ENCODE measurements around the gene PEAK1. TPM values are rescaled to one million over a fixed set of nuclear protein-coding genes. Genes with fewer than 3 reads are reported as not detected.
A peak's percentile ranks its signal among the peaks of the same experiment; 100 is the strongest.

PEAK1 gene
- total RNA-seq, 1 donor from 2014 or later = 58.0 TPM

DNA sequence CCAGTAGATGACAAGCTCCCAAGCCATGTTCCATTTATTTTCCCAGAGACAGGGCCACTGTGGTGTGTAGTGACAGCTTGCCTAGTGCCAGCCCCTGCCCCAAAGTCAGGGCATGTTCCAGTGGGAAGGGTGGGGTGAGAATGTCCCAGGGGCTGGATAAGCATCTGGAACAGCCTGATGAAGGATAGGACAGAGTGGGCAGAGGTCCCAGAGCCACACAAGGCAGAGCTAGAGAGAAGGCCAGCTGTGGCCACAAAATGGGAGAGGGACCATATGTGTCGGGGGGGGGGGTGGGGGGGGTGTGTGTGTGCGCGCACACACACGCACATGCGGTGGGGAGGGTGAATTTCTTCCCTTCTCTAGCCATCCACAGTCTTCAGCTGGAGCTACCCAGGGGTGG lies 322.0 kb downstream of the PEAK1 start:
- no peak for DNase-seq (ENCODE audit: low read depth)

DNA sequence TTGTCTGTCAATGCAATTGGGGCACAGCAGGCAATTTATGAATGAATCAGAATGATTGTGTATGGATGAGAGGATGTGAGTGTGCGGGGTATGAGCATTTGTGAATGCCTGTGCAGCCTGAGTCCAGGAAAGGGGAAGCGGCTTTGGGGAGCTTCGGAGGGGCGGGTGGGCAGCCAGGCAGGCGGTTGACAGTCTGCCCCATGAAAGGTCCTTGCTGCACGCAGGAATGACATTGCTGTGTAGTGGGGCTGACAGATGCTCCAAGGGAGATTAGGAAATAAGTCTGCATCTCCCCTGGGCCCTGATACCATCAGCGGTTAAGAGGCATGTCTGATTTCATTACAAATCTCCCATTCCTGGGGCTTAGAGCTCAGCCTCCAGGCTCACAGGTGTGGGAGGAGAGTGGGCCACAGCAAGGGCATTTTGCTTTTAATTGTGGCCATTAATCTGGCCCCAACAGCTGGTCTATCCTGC lies 322.6 kb downstream of the PEAK1 start:
- no peak for DNase-seq (ENCODE audit: low read depth)

DNA sequence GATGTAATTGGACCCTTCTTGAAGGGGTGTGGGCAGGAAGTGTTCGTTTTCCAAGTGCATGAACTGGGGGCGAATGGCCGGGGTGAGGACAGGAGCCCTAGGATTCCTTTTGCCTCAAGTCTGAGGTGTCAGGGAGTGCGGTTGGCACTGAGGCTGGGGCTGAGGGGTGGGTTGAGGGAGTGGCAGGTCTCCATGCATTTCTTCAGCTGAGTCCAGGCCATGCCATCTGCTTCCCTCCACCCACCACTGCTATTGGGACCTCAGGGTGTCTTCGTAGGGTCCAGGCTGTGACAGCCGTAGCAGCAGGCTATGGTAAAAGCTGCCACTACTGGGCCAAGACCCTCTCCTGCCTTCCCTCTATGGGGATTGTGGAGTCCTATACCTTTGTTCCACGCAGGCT lies 323.4 kb downstream of the PEAK1 start:
- no peak for DNase-seq (ENCODE audit: low read depth)

DNA sequence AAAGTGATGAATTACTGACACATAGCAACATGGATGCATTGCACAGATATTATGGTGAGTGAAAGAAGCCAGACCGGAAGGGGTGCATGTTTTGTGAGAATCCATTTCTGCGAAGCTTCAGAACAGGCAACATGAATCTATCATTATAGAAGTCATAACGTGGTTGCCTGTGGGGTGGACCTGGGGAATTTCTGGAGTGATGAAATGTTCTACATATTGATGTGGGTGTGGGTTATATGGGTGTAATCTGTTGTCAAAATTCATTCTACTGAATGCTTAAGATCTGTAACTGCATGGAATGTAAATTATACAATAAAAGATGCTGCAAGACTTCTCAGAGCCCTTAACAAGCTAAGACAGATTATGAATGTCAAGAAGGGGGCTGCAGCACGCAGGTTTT lies 323.8 kb downstream of the PEAK1 start:
- DNase-seq (ENCODE audit: low read depth) = no peak

DNA sequence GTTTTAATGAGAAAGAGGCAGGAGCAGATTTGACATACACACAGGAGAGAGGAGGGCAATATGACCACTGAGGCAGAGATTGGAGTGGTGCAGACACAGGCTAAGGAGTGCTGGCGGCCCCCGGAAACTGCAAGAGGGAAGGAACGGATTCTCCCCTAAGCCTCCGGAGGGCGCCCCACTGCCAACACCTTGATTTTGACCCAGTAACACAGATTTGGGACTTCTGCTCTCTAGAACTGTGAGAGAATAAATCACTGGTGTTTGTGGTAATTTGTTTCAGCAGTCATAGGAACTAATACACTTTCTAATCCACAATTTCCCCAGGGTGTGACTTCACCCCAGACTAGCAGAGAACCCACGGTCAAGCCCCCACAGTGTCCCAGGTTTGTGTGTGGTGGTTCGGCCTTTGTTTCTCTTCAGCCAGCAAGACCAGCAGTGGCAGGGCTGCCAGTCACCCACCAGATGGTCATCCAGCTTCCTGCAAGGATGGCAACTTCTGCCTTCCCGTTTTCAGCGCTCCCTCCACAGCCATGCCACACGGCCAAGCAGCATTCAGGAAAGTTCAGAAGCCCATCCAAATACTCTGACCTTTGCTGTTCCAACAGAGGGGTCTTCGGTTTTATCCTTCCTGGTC lies 325.4 kb downstream of the PEAK1 start:
- DNase-seq (ENCODE audit: low read depth) = no peak

DNA sequence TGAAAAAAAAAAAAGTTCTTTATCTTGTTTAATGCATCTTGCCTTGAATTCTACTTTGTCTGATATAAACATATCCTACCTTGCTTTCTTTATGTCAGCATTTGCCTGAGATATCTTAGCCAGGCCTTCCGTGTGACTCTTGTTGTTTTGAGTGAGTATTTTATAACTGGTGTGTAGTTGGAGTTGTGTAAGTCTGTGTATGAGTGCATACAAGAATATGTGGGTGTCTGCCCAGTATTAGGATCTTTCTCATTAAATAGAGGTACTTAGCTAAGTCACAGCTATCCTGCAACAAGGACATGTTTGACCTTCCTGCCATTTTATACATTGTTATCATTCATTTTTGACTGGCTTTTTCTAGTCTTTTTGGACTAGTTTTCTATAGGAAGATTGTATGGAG lies 326.5 kb downstream of the PEAK1 start:
- DNase-seq (ENCODE audit: low read depth) = no peak

DNA sequence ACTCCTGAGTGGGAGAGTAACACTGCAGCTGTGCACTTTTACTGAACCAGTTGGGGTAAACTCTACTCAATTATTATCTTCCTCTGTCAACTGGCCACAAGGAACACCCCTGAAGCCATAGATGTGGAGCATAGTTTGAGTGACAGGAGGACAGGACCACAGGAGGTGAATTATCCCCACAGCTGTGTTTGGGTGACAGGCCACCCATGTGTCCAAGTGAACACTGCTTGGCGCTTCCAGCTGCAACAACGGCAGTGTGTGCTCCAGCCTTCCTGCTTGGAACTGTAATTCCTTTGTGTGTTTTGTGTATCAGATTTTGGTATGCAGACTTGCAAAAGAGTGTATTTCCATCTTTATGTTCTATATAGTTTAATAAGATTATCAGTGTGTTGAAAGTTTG lies 328.8 kb downstream of the PEAK1 start:
- DNase-seq (ENCODE audit: low read depth) = no peak

DNA sequence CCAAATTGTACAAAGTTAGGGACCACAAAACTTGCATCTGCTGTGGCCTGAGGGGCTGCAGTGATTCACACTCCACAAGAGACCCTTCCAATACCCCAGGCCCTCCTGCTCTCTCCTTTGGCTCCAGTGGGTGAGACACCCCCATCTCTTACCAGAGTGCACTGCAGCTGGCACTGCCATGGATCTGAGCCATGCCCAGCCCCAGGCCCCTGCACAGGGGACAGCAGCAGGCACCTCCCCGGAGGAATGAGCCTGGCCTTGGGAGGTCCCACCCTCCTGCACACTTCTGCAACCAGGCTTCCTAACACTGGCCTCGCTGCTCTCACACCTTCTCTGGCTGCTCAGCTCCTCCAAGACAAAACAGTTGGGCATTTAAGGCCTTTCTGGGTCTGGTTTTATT lies 332.7 kb downstream of the PEAK1 start:
- no peak for DNase-seq (ENCODE audit: low read depth)

DNA sequence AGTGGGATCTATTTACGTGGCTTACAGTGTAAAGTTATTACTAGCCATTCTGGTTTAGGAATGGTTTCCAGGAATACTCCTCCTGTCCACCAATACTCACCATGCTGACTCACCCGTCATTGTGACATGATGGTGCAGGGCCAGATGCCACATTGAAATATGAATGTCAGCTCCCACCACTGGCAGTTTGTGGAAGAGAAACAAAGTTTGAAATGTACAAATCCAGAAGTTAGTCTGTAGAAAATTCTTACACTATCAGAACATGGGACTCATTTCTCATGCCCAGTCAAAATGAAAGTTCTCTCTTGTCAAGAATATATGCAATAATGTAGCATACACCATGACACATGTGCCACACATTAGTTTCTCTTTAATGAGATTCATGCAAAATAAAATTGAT lies 334.6 kb downstream of the PEAK1 start:
- DNase-seq (ENCODE audit: low read depth) = no peak

DNA sequence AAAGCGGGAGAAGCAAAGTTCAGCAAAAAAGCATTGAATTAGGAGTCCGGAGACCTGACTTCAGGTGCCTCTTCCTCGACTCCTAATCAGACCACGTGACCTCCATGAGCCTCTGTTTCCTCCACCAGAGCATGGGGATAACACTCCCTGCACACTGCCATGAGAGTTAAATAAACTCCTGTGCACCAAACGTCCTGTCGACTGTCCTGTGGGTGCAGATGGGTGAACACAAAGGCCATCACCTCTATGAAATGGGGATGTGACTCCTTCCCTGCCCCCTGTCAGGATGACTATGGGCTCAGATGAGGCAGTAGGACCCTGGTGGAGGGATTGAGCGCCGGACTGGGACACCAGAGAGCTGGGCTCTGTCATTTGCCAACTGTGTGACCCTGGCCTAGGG lies 335.5 kb downstream of the PEAK1 start:
- DNase-seq (ENCODE audit: low read depth) = no peak

DNA sequence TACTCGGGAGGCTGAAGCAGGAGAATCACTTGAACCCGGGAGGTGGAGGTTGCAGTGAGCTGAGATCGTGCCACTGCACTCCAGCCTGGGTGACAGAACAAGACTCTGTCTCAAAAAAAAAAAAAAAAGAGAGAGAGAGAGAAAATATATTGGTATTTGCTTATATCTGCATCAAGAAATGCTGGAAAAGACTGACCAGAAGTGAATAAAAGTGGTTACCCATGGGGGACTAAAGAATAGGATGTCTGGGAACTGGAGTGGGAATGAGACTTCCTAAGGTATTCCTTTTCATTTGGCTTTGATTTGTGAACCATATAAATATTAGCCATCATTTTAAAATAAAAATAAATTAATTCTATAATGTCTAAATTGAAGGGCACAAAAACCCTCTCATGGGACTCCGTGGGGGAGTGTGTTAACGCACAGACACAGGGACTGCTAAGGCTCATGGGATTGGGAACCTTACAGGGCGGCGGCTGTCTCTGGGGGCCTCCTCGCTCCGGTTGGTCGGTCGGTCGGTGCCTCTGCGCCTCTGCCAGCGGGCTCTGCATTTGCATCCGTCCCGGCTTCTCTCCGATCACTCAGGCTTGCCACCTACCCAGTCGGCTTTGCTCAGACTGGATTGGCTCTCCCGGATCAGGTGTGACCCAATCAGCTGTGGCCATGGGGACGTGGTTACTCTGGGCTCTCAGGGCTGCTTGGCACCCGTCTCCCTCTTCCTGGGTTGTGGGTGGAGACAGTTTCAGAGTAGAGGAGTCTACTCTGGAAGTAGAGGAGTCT lies 336.3 kb downstream of the PEAK1 start:
- peak; percentile 78 for DNase-seq (ENCODE audit: low read depth)

DNA sequence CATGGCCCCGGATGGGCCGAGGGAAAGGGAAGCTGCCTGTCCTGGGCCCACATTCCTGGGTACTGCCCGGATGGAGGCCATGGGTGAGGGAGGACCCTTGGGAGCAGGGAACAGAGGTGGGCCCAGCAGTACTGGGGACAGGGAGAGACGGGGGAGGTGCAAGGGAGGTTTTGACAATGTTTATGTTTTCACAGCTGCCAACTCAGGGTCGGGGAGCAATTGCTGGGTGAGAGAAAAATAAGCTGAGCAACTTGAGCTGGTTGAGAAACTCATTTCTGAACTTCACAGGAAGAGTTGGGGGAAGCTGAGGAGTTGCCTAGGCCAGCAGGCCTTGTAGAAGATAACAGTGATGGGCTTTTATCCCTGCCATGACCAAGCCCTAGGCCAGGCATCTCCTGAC lies 337.9 kb downstream of the PEAK1 start:
- no peak for DNase-seq (ENCODE audit: low read depth)

DNA sequence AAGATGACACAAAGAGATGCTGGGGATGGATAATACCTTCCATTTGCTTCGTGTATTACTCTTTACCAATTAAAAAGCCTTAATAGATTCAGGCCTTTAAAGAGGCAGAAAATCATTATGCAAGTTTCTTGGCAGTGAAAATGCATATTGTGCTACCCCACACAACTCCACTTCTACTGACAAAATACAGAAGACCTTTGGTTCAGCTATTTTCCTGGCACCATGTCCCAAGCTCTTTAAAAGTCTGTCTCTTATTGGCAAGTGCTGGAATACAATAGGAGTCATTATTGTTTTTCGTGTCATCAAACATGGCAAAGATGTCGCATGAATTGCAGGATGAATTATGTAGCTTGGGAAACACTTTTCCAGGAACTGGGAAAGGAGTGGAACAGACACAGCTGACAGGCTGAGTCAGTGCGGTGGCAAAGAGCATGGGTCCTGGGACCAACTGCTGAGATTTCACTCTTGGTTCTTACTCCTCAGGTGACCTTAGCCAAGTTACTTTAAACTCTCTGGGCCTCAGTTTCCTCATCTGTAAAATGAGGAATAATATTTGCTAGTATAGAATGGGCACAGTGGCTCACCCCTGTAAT lies 343.5 kb downstream of the PEAK1 start:
- no peak for DNase-seq (ENCODE audit: low read depth)

DNA sequence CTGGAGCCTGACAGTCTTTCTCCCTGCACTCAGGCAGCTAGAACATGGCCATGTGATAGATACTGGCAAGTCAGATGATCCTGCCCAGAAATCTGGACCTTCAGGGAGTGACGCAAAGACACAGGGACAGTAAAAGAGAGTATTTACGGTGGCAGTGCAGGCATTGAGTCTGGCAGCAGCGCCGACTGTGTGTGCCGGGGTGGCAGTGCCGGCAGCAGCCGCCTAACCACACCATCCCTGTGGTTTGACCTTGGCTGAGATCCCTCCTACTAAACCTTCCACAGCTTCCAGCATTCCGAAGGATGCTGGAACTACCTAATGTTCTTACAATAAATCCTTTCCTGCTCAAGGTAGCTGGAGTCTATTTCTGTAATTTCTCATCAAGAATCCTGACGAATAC lies 344.4 kb downstream of the PEAK1 start:
- DNase-seq (ENCODE audit: low read depth) = peak; percentile 43

DNA sequence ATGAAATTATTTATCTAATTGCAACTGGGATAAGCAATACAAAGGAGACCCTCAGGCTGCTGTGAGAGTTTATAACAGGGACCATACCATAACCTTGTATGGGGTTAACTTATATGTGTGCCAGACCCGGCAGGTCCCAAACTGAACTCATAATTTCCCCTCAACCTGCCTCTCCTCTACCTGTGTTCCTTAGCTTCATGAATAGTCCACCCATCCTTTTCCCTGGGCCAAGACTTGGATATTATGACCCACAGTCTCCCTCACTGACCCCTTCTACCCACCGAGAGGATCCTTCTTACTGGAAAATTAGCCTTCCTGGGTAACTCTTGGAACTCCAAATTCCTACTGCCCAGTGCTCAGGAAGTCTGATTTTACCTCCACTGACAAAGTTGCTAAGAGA lies 345.6 kb downstream of the PEAK1 start:
- DNase-seq (ENCODE audit: low read depth) = no peak

DNA sequence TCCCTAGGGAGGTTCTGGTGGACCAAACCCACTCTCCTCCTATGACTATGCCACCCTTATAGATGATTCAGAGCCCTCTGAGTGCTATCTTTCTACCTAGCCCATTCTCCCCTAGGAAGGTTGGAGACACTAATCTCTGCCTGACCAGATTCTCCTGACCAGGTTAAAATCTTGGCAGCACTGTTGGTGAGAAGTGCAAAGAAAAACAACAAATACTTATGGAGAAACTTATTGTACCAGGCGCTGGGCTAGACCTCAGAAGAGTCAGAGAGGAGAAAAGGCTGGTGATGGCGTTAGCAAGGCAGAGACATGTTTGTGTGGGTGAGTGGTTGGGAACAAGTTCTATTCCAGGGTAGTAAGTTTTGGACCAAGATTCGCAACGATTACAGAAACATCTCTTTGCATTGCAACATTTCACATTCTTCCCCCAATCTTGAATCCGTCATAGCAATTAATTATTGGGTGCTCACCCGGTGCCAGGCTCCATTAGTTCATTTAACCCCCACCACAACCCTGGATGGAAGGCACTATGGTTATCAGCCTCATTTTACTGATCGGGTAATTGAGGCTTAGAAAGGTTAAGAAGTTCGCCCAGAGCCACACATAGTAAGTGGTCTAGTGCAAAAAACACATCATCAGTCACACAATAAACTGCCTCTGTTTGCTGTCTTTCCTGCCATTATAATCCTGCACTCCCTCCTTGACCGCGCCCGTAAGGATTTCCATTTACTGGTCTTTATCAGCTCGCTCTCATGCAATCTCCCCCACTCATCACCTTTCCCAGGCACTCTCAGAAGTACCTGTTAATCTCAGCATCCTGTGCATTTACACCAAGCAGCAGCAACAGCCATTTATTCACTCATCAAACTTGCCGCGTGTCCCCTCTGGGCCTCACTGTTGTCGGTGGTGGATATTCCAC lies 348.3 kb downstream of the PEAK1 start:
- DNase-seq (ENCODE audit: low read depth) = no peak

DNA sequence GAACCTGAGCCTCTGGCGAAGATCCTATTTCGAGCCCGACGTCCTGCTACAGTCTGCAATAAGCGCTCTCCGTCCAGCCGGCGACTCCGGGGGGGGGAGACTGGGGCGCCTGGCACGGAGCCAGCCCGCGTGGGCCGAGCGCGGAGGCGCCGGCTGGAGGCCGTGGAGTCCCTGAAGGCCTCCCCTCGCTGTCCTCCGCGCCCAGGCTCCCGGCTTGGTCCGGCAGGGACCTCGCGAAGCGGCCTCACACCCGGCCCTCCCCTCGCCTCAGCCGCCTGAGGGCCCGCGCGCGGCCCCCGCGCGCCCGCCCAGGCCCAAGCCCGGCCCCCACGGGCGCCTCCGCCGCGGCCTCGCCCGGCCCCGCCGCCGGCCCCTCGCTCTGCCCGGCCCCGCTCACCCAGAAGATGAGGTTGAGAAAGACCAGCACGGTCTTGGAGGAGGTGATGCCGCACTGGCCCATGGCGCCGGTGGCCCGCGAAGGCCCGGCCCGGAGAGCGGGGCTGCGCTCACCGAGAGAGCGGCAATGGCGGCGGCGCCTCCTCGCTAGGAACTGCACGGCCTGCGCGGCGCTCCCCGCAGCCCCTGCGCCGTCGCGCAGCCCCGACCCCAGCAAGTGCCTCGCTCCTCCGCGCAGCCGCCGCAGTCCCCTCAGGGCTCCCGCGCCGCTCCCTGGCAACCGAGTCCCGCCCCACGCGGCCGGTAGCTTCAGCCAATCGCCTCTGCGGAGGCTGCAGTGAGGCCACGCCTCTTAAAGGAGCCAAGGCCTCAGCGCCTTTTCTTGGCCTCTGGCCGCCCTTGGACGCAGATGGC lies 349.2 kb downstream of the PEAK1 start, which contains the start of gene TSPAN3:
TSS of gene TSPAN3 (minus strand) at position 615 of the 810 bp plus-strand sequence. CDS start at position 460, 155 bp downstream.
- peak; percentile 69 for DNase-seq (ENCODE audit: low read depth)

DNA sequence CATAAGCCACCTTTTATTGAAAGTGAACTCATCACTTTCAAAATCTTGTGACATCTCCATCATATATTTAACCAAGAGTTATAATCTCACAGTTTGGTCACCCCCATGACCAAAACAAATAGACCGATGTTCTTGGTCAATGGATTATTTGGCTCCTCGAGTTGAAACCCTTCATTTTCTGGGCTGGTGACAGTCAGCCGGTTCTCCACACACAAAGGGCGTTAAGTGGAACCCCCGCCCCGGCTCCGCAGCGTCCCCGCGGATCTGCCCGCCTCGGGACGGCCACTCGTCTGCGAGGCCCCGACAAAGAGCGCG lies 349.8 kb downstream of the PEAK1 start:
- DNase-seq (ENCODE audit: low read depth) = no peak

DNA sequence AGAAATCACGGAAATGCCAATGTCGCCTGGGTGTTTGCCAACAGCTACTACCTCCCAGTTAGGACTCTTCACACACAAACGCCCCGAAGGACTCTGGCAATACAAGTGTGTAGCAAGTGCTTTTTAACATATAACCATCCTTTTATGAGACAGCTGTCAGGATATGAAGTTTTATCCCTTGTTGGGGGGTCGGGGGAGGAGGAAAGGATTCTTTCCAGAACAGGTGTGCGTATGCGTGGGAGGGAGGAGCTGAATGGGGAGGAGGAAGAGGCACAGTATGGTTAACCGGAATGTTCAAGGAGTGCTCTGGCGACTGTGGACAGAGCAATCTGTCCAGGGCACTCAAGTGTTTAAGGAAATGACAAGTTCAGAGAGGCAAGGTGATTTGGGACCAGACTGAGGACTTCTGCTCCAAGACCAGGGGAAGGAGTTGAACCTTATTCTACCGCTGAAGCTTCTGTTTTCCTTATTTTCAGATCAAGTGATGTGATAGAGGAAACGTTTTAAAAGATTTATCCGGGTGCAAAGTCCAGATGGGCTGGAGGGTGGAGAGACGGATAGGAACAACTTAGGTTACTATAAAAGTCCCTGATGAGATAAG lies 350.3 kb downstream of the PEAK1 start:
- peak; percentile 40 for DNase-seq (ENCODE audit: low read depth)

DNA sequence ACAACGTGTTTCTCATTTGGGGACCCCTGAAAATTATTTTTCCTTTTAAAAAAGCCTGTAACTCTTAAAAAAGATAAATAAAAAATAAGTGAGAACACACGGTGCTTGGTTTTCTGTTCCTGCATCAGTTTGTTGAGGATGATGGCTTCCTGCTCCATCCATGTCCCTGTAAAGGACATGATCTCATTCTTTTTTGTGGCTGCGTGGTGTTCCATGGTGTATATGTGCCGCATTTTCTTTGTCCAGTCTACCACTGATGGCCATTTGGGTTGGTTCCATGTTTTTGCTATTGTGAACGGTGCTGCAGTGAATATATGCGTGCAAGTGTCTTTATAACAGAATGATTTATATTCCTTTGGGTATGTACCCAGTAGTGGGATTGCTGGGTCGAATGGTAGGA lies 351.3 kb downstream of the PEAK1 start:
- no peak for DNase-seq (ENCODE audit: low read depth)
